Measurements from ENCODE around the gene PTPN4. TPM values are rescaled to one million over a fixed set of nuclear protein-coding genes. Genes with fewer than 3 reads are reported as not detected.

Gene PTPN4
- total RNA-seq, 4 donors from 2014 or later: 23.3 to 45.4 (median 39.1) TPM

GRCh38 chr2:119982506-119982905 is 222.8 kb downstream of the PTPN4 start:
- TF ChIP-seq CTCF (IDR thresholded peaks at IDR 0.05; ENCODE audit: low read depth): no peak

- no peak for TF ChIP-seq CTCF (IDR thresholded peaks at IDR 0.05; ENCODE audit: low read depth)
Observed at GRCh38 chr2:119983108-119983507, 223.4 kb downstream of the PTPN4 start.

- no peak for TF ChIP-seq CTCF (IDR thresholded peaks at IDR 0.05; ENCODE audit: low read depth)
Observed at GRCh38 chr2:119996148-119996547, 236.4 kb downstream of the PTPN4 start.

- TF ChIP-seq CTCF (IDR thresholded peaks at IDR 0.05; ENCODE audit: low read depth): no peak
Observed at GRCh38 chr2:120001471-120001870, 241.7 kb downstream of the PTPN4 start.

- no peak for TF ChIP-seq CTCF (IDR thresholded peaks at IDR 0.05; ENCODE audit: low read depth)
Observed at GRCh38 chr2:120004254-120004653, 244.5 kb downstream of the PTPN4 start.

- TF ChIP-seq CTCF (IDR thresholded peaks at IDR 0.05; ENCODE audit: low read depth): no peak
Observed at GRCh38 chr2:120005834-120006521, 246.3 kb downstream of the PTPN4 start.

GRCh38 chr2:120007851-120008250 is 248.1 kb downstream of the PTPN4 start:
- no peak for TF ChIP-seq CTCF (IDR thresholded peaks at IDR 0.05; ENCODE audit: low read depth)

Measured in subcutaneous adipose tissue (tissue), 4 donors.